ENCODE data around the gene CSMD2.

CSMD2 gene

GRCh38 chr1:33997127-33998036, 167.6 kb downstream of the CSMD2 start:
- DNase-seq (ENCODE audit: low read depth), result no peak

GRCh38 chr1:33996281-33996680, 168.7 kb downstream of the CSMD2 start:
- DNase-seq (ENCODE audit: low read depth), result no peak

GRCh38 chr1:33993301-33993700, 171.7 kb downstream of the CSMD2 start:
- no peak for DNase-seq (ENCODE audit: low read depth)

- no peak for DNase-seq (ENCODE audit: low read depth)
These were observed 174.7 kb downstream of the CSMD2 start for GRCh38 chr1:33990281-33990680.

GRCh38 chr1:33988161-33988560, 176.9 kb downstream of the CSMD2 start:
- DNase-seq (ENCODE audit: low read depth), result no peak

GRCh38 chr1:33986390-33987095, 178.5 kb downstream of the CSMD2 start:
- no peak for DNase-seq (ENCODE audit: low read depth)

- DNase-seq (ENCODE audit: low read depth), result no peak
These were observed 179.4 kb downstream of the CSMD2 start for GRCh38 chr1:33985656-33986055.

GRCh38 chr1:33984906-33985565, 180.0 kb downstream of the CSMD2 start:
- DNase-seq (ENCODE audit: low read depth), result no peak

GRCh38 chr1:33982419-33982818, 182.6 kb downstream of the CSMD2 start:
- no peak for DNase-seq (ENCODE audit: low read depth)

- no peak for DNase-seq (ENCODE audit: low read depth)
These were observed 185.7 kb downstream of the CSMD2 start for GRCh38 chr1:33979341-33979740.

GRCh38 chr1:33975961-33976360, 189.1 kb downstream of the CSMD2 start:
- no peak for DNase-seq (ENCODE audit: low read depth)

GRCh38 chr1:33973799-33974545, 191.1 kb downstream of the CSMD2 start:
- no peak for DNase-seq (ENCODE audit: low read depth)

GRCh38 chr1:33972676-33973395, 192.2 kb downstream of the CSMD2 start:
- DNase-seq (ENCODE audit: low read depth), result no peak

- no peak for DNase-seq (ENCODE audit: low read depth)
These were observed 193.1 kb downstream of the CSMD2 start for GRCh38 chr1:33971913-33972312.

- no peak for DNase-seq (ENCODE audit: low read depth)
These were observed 193.9 kb downstream of the CSMD2 start for GRCh38 chr1:33971018-33971710.

- DNase-seq (ENCODE audit: low read depth), result no peak
These were observed 194.7 kb downstream of the CSMD2 start for GRCh38 chr1:33970148-33970825.

- DNase-seq (ENCODE audit: low read depth), result no peak
These were observed 198.5 kb downstream of the CSMD2 start for GRCh38 chr1:33966346-33967141.

GRCh38 chr1:33965086-33965485, 199.9 kb downstream of the CSMD2 start:
- DNase-seq (ENCODE audit: low read depth), result no peak

GRCh38 chr1:33962061-33962460, 203.0 kb downstream of the CSMD2 start:
- no peak for DNase-seq (ENCODE audit: low read depth)

Measured in activated T-cell treated with anti-CD3 and anti-CD28 coated beads for 1 hour (primary cell).